ENCODE data around the gene SLC25A21. TPM values are rescaled to one million over a fixed set of nuclear protein-coding genes. Genes with fewer than 3 reads are reported as not detected.
"Not testable (repeated sequence)": the region's sequence is repeated elsewhere in the genome, so short reads cannot be mapped to it uniquely, and the experiment has no call there.

The SLC25A21 gene
- total and polyA plus RNA-seq, 7 experiments from 2014 or later, result not detected

GRCh38 chr14:37187840-37188577 is 15.6 kb upstream of the SLC25A21 start:
- H3K36me3 Mint-ChIP-seq; H3K4me1 Mint-ChIP-seq; H3K36me3 ChIP-seq (ENCODE audit: control insufficient read depth in 2 of 3, insufficient read depth in 3 of 3, low read length in 3 of 3); H3K4me3 Mint-ChIP-seq; DNase-seq; H3K27me3 Mint-ChIP-seq; H3K27ac ChIP-seq (ENCODE audit: low read depth, low read length); H3K4me3 ChIP-seq (ENCODE audit: low read length); H3K9me3 ChIP-seq (ENCODE audit: control insufficient read depth in 2 of 3, low read length in 3 of 3); H3K27me3 ChIP-seq (ENCODE audit: control insufficient read depth in 2 of 2, insufficient read depth in 2 of 2, low read length in 2 of 2); intact Hi-C loops (cut with micrococcal nuclease); H3K27ac Mint-ChIP-seq; H3K4me1 ChIP-seq (ENCODE audit: control insufficient read depth in 2 of 2, insufficient read depth in 2 of 2, low read length in 2 of 2); ATAC-seq; POLR2A ChIA-PET; CTCF ChIA-PET: not testable (repeated sequence)
- H3K9me3 Mint-ChIP-seq, result peaks cover 0 to 18% (median 5%) of the 10 kb centered on the region in 11 donors

GRCh38 chr14:37187294-37187693 is 14.9 kb upstream of the SLC25A21 start:
- Mint-ChIP-seq H3K4me3 (no peak overlapping the region), H3K9me3 (peaks cover 0 to 18% (median 5%) of the 10 kb centered on the region in 11 donors), H3K4me1 (no peaks in the 10 kb centered on the region), H3K27me3 (peaks cover 0 to under 1% (median 0%) of the 10 kb centered on the region in 5 donors), H3K36me3 (no peaks in the 10 kb centered on the region), H3K27ac (no peak overlapping the region)
- ChIA-PET CTCF (no interaction called here), POLR2A (no interaction called here)
- no peaks in the 10 kb centered on the region for H3K4me1 ChIP-seq (ENCODE audit: control insufficient read depth in 2 of 2, insufficient read depth in 2 of 2, low read length in 2 of 2)
- DNase-seq, result no peak
- ATAC-seq, result no peak
- no peak overlapping the region for H3K4me3 ChIP-seq (ENCODE audit: low read length)
- intact Hi-C loops (cut with micrococcal nuclease), result no loop called here
- H3K27me3 ChIP-seq (ENCODE audit: control insufficient read depth in 2 of 2, insufficient read depth in 2 of 2, low read length in 2 of 2), result no peaks in the 10 kb centered on the region
- no peaks in the 10 kb centered on the region for H3K9me3 ChIP-seq (ENCODE audit: control insufficient read depth in 2 of 3, low read length in 3 of 3)
- no peak overlapping the region for H3K27ac ChIP-seq (ENCODE audit: low read depth, low read length)
- no peaks in the 10 kb centered on the region for H3K36me3 ChIP-seq (ENCODE audit: control insufficient read depth in 2 of 3, insufficient read depth in 3 of 3, low read length in 3 of 3)

- Mint-ChIP-seq H3K9me3 (peaks cover 0 to 18% (median 4%) of the 10 kb centered on the region in 11 donors), H3K27me3 (peaks cover 0 to 3% (median 0%) of the 10 kb centered on the region in 5 donors), H3K4me3 (no peak overlapping the region), H3K4me1 (no peaks in the 10 kb centered on the region), H3K27ac (no peak overlapping the region), H3K36me3 (no peaks in the 10 kb centered on the region)
- H3K9me3 ChIP-seq (ENCODE audit: control insufficient read depth in 2 of 3, low read length in 3 of 3), result no peaks in the 10 kb centered on the region
- H3K27ac ChIP-seq (ENCODE audit: low read depth, low read length), result no peak overlapping the region
- ATAC-seq (no peak), DNase-seq (no peak)
- intact Hi-C loops (cut with micrococcal nuclease), result no loop called here
- CTCF ChIA-PET, result no interaction called here
- POLR2A ChIA-PET, result no interaction called here
- H3K27me3 ChIP-seq (ENCODE audit: control insufficient read depth in 2 of 2, insufficient read depth in 2 of 2, low read length in 2 of 2), result no peaks in the 10 kb centered on the region
- H3K36me3 ChIP-seq (ENCODE audit: control insufficient read depth in 2 of 3, insufficient read depth in 3 of 3, low read length in 3 of 3), result no peaks in the 10 kb centered on the region
- no peaks in the 10 kb centered on the region for H3K4me1 ChIP-seq (ENCODE audit: control insufficient read depth in 2 of 2, insufficient read depth in 2 of 2, low read length in 2 of 2)
- H3K4me3 ChIP-seq (ENCODE audit: low read length), result no peak overlapping the region
These were observed 14.5 kb upstream of the SLC25A21 start for GRCh38 chr14:37186865-37187264.

- no peaks in the 10 kb centered on the region for H3K36me3 ChIP-seq (ENCODE audit: control insufficient read depth in 2 of 3, insufficient read depth in 3 of 3, low read length in 3 of 3)
- H3K36me3 Mint-ChIP-seq, result no peaks in the 10 kb centered on the region
- no peaks in the 10 kb centered on the region for H3K4me1 Mint-ChIP-seq
- H3K4me3 ChIP-seq (ENCODE audit: low read length), result no peak overlapping the region
- H3K4me1 ChIP-seq (ENCODE audit: control insufficient read depth in 2 of 2, insufficient read depth in 2 of 2, low read length in 2 of 2), result no peaks in the 10 kb centered on the region
- POLR2A ChIA-PET, result no interaction called here
- ATAC-seq (no peak), DNase-seq (no peak)
- H3K9me3 Mint-ChIP-seq, result peaks cover 0 to 15% (median 4%) of the 10 kb centered on the region in 11 donors
- intact Hi-C loops (cut with micrococcal nuclease), result no loop called here
- no peak overlapping the region for H3K27ac Mint-ChIP-seq
- no peak overlapping the region for H3K27ac ChIP-seq (ENCODE audit: low read depth, low read length)
- no peaks in the 10 kb centered on the region for H3K27me3 ChIP-seq (ENCODE audit: control insufficient read depth in 2 of 2, insufficient read depth in 2 of 2, low read length in 2 of 2)
- CTCF ChIA-PET, result no interaction called here
- H3K27me3 Mint-ChIP-seq, result peaks cover 0 to 3% (median 0%) of the 10 kb centered on the region in 5 donors
- no peak overlapping the region for H3K4me3 Mint-ChIP-seq
- no peaks in the 10 kb centered on the region for H3K9me3 ChIP-seq (ENCODE audit: control insufficient read depth in 2 of 3, low read length in 3 of 3)
These were observed 13.3 kb upstream of the SLC25A21 start for GRCh38 chr14:37185670-37186069.

GRCh38 chr14:37184520-37184919 is 12.1 kb upstream of the SLC25A21 start:
- peaks cover 0 to 13% (median 3%) of the 10 kb centered on the region in 11 donors for H3K9me3 Mint-ChIP-seq
- H3K27me3 Mint-ChIP-seq; H3K36me3 Mint-ChIP-seq; ATAC-seq; H3K36me3 ChIP-seq (ENCODE audit: control insufficient read depth in 2 of 3, insufficient read depth in 3 of 3, low read length in 3 of 3); POLR2A ChIA-PET; H3K9me3 ChIP-seq (ENCODE audit: control insufficient read depth in 2 of 3, low read length in 3 of 3); H3K4me1 ChIP-seq (ENCODE audit: control insufficient read depth in 2 of 2, insufficient read depth in 2 of 2, low read length in 2 of 2); H3K4me3 ChIP-seq (ENCODE audit: low read length); H3K27me3 ChIP-seq (ENCODE audit: control insufficient read depth in 2 of 2, insufficient read depth in 2 of 2, low read length in 2 of 2); H3K27ac Mint-ChIP-seq; H3K4me3 Mint-ChIP-seq; H3K27ac ChIP-seq (ENCODE audit: low read depth, low read length); intact Hi-C loops (cut with micrococcal nuclease); H3K4me1 Mint-ChIP-seq; CTCF ChIA-PET; DNase-seq: not testable (repeated sequence)

- H3K9me3 Mint-ChIP-seq, result peaks cover 0 to 11% (median 2%) of the 10 kb centered on the region in 11 donors
- no peak overlapping the region for H3K27ac Mint-ChIP-seq
- ChIA-PET CTCF (no interaction called here), POLR2A (interaction anchor here (0.7 kb wide), 1 partner anchor 18 kb away, joined by 3 read pairs; no protein-coding TSS in a partner anchor)
- Histone ChIP-seq H3K27me3 (ENCODE audit: control insufficient read depth in 2 of 2, insufficient read depth in 2 of 2, low read length in 2 of 2) (no peaks in the 10 kb centered on the region), H3K27ac (ENCODE audit: low read depth, low read length) (no peak overlapping the region), H3K4me1 (ENCODE audit: control insufficient read depth in 2 of 2, insufficient read depth in 2 of 2, low read length in 2 of 2) (no peaks in the 10 kb centered on the region), H3K4me3 (ENCODE audit: low read length) (no peak overlapping the region), H3K36me3 (ENCODE audit: control insufficient read depth in 2 of 3, insufficient read depth in 3 of 3, low read length in 3 of 3) (no peaks in the 10 kb centered on the region), H3K9me3 (ENCODE audit: control insufficient read depth in 2 of 3, low read length in 3 of 3) (no peaks in the 10 kb centered on the region)
- H3K27me3 Mint-ChIP-seq, result peaks cover 0 to 4% (median 0%) of the 10 kb centered on the region in 5 donors
- H3K4me3 Mint-ChIP-seq, result no peak overlapping the region
- DNase-seq, result no peak
- intact Hi-C loops (cut with micrococcal nuclease), result no loop called here
- ATAC-seq, result no peak
- H3K36me3 Mint-ChIP-seq, result no peaks in the 10 kb centered on the region
- H3K4me1 Mint-ChIP-seq, result no peaks in the 10 kb centered on the region
These were observed 9.0 kb upstream of the SLC25A21 start for GRCh38 chr14:37181441-37181840.

- H3K9me3 ChIP-seq (ENCODE audit: control insufficient read depth in 2 of 3, low read length in 3 of 3); H3K27ac ChIP-seq (ENCODE audit: low read depth, low read length); H3K27ac Mint-ChIP-seq; H3K27me3 ChIP-seq (ENCODE audit: control insufficient read depth in 2 of 2, insufficient read depth in 2 of 2, low read length in 2 of 2); H3K27me3 Mint-ChIP-seq; ATAC-seq; H3K36me3 ChIP-seq (ENCODE audit: control insufficient read depth in 2 of 3, insufficient read depth in 3 of 3, low read length in 3 of 3); H3K4me1 ChIP-seq (ENCODE audit: control insufficient read depth in 2 of 2, insufficient read depth in 2 of 2, low read length in 2 of 2); H3K4me1 Mint-ChIP-seq; intact Hi-C loops (cut with micrococcal nuclease); H3K4me3 ChIP-seq (ENCODE audit: low read length); DNase-seq; H3K4me3 Mint-ChIP-seq; H3K36me3 Mint-ChIP-seq: not testable (repeated sequence)
- ChIA-PET POLR2A (interaction anchor here (0.7 kb wide), 1 partner anchor 18 kb away, joined by 3 read pairs; no protein-coding TSS in a partner anchor), CTCF (interaction anchor here (0.6 kb wide), 1 partner anchor 10 kb away, joined by 5 read pairs; no protein-coding TSS in a partner anchor)
- peaks cover 0 to 11% (median 2%) of the 10 kb centered on the region in 11 donors for H3K9me3 Mint-ChIP-seq
These were observed 8.5 kb upstream of the SLC25A21 start for GRCh38 chr14:37180886-37181285.

Measured in naive thymus-derived CD4-positive, alpha-beta T cell (primary cell).